Smooth muscle cell (in vitro differentiated cells): ENCODE data around the gene ENPP1. TPM values are rescaled to one million over a fixed set of nuclear protein-coding genes. Genes with fewer than 3 reads are reported as not detected.

ENCODE experiments used
- DNase-seq: peaks from one replicate; lab custom pipeline; 2025; ENCODE audit not compliant: unreplicated experiment; lab: John Stamatoyannopoulos, UW
- H2AFZ ChIP-seq: fragments of 200-600 bp; sonication (generic); 2 replicates; pipeline ENCODE4 v1.6.0; 2016; ENCODE audit warnings: antibody characterized with exemption, low read depth, mild to moderate bottlenecking
- H3F3A ChIP-seq: fragments of 200-600 bp; sonication (generic); 2 replicates; pipeline ENCODE4 v1.6.0; 2017; ENCODE audit warnings: antibody characterized with exemption, low read depth
- H3K27ac ChIP-seq: fragments of 200-600 bp; sonication (generic); 2 replicates; pipeline ENCODE4 v1.5.1; 2016; ENCODE audit warnings: low read depth, mild to moderate bottlenecking
- H3K27me3 ChIP-seq: fragments of 200-600 bp; sonication (generic); 2 replicates; pipeline ENCODE4 v1.6.1; 2016; ENCODE audit warnings: low read depth, mild to moderate bottlenecking
- H3K36me3 ChIP-seq: fragments of 200-600 bp; sonication (generic); 2 replicates; pipeline ENCODE4 v1.5.1; 2016; ENCODE audit warnings: low read depth
- H3K4me1 ChIP-seq: fragments of 200-600 bp; sonication (generic); 2 replicates; pipeline ENCODE4 v1.5.1; 2016; ENCODE audit warnings: low read depth
- H3K4me2 ChIP-seq: fragments of 200-600 bp; sonication (generic); 2 replicates; pipeline ENCODE4 v1.6.0; 2016; ENCODE audit warnings: mild to moderate bottlenecking
- H3K4me3 ChIP-seq: fragments of 200-600 bp; sonication (generic); 2 replicates; pipeline ENCODE4 v1.5.1; 2016; ENCODE audit warnings: mild to moderate bottlenecking
- H3K79me2 ChIP-seq: fragments of 200-600 bp; sonication (generic); 2 replicates; pipeline ENCODE4 v1.6.0; 2016; ENCODE audit warnings: low read depth, mild to moderate bottlenecking
- H3K9ac ChIP-seq: fragments of 200-600 bp; sonication (generic); 2 replicates; pipeline ENCODE4 v1.6.0; 2016; ENCODE audit warnings: low read depth
- H3K9me3 ChIP-seq: fragments of 200-600 bp; sonication (generic); replicated peaks from 2 replicates; pipeline ENCODE4 v1.5.1; 2016; ENCODE audit warnings: low read depth
- H4K20me1 ChIP-seq: fragments of 200-600 bp; sonication (generic); 2 replicates; pipeline ENCODE4 v1.6.0; 2016; ENCODE audit warnings: low read depth
- CTCF ChIP-seq: fragments of 200-600 bp; sonication (generic); IDR thresholded peaks from 2 replicates; pipeline ENCODE4 v1.5.1; 2017; ENCODE audit warnings: borderline replicate concordance, mild to moderate bottlenecking, antibody characterized with exemption; ENCODE audit not compliant: insufficient read depth, poor library complexity, severe bottlenecking
- WGBS: methylation state at CpG from one replicate; pipeline ENCODE4 v1.1.7; 2016; ENCODE audit warnings: low lambda C conversion rate; 5-methylcytosine and 5-hydroxymethylcytosine counted together
- polyA plus RNA-seq: library from polyadenylated mRNA; unstranded; fragments of >200 nt; fragmentation: Nextera tagmentation; extraction: Ambion mirVana; gene quantifications from 2 replicates; pipeline ENCODE4 v1.2.1, GENCODE V29; 2016
- total RNA-seq: library from RNA; depleted of rRNA; stranded (reverse); fragments of >200 nt; gene quantifications from 2 replicates; pipeline ENCODE4 v1.2.3, GENCODE V29; 2014

Gene ENPP1
- total and polyA plus RNA-seq, 2 experiments from 2014 or later = 329 to 433 TPM

GRCh38 chr6:131828080-131828479 is 20.3 kb downstream of the ENPP1 start:
- H3K9ac ChIP-seq = no peak overlapping the region
- no peaks in the 10 kb centered on the region for H3K9me3 ChIP-seq
- H3K36me3 ChIP-seq = no peaks in the 10 kb centered on the region
- no peak overlapping the region for H3K4me2 ChIP-seq
- 29% methylated on average over 7 of the region's 7 CpGs for whole genome bisulfite sequencing
- no peak for DNase-seq
- peaks cover 15% of the 10 kb centered on the region for H3F3A ChIP-seq
- no peak overlapping the region for H2AFZ ChIP-seq
- TF ChIP-seq CTCF = no peak
- peaks cover 95% of the 10 kb centered on the region for H4K20me1 ChIP-seq
- H3K27ac ChIP-seq = peak overlapping the region; percentile 39
- H3K4me1 ChIP-seq = no peaks in the 10 kb centered on the region
- no peaks in the 10 kb centered on the region for H3K27me3 ChIP-seq
- peaks cover 77% of the 10 kb centered on the region for H3K79me2 ChIP-seq
- H3K4me3 ChIP-seq = no peak overlapping the region

GRCh38 chr6:131828951-131829350 is 21.1 kb downstream of the ENPP1 start:
- no peak overlapping the region for H3K4me2 ChIP-seq
- no peak overlapping the region for H3K4me3 ChIP-seq
- H4K20me1 ChIP-seq = peaks cover 94% of the 10 kb centered on the region
- no peaks in the 10 kb centered on the region for H3K36me3 ChIP-seq
- 92% methylated on average over 2 of the region's 2 CpGs for WGBS
- H3K9me3 ChIP-seq = no peaks in the 10 kb centered on the region
- DNase-seq = no peak
- H3K27ac ChIP-seq = peak overlapping the region; percentile 39
- no peaks in the 10 kb centered on the region for H3K27me3 ChIP-seq
- peaks cover 19% of the 10 kb centered on the region for H3F3A ChIP-seq
- no peaks in the 10 kb centered on the region for H3K4me1 ChIP-seq
- H2AFZ ChIP-seq = no peak overlapping the region
- peaks cover 75% of the 10 kb centered on the region for H3K79me2 ChIP-seq
- H3K9ac ChIP-seq = no peak overlapping the region
- no peak for TF ChIP-seq CTCF

DNA sequence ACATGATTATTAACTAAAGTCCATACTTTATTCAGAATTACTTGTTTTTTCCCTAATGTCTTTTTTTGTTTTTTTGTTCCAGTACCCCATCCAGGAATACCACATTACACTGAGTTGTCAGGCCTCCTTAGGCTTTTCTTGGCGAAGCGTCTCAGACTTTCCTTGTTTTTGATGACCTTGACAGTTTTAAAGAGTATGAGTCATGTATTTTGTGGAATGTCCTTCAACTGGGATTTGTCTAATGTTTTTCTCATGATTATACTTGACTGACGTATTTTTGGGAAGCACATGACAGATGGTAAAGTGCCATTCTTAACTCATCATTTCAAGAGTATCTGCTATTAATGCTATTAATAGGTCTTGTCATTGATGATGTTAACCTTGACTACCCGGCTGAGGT is 23.6 kb downstream of the ENPP1 start:
- H4K20me1 ChIP-seq = peaks cover 95% of the 10 kb centered on the region
- no peak overlapping the region for H3K4me3 ChIP-seq
- H3K79me2 ChIP-seq = peaks cover 77% of the 10 kb centered on the region
- no peaks in the 10 kb centered on the region for H3K27me3 ChIP-seq
- H2AFZ ChIP-seq = no peak overlapping the region
- H3K4me2 ChIP-seq = peak overlapping the region; percentile 24
- no peaks in the 10 kb centered on the region for H3K36me3 ChIP-seq
- no peaks in the 10 kb centered on the region for H3K9me3 ChIP-seq
- TF ChIP-seq CTCF = no peak
- peaks cover 20% of the 10 kb centered on the region for H3F3A ChIP-seq
- no peak for DNase-seq
- peak overlapping the region; percentile 58 for H3K27ac ChIP-seq
- 18% methylated on average over 4 of the region's 4 CpGs for WGBS
- no peaks in the 10 kb centered on the region for H3K4me1 ChIP-seq
- H3K9ac ChIP-seq = no peak overlapping the region

- no peak overlapping the region for H3K4me3 ChIP-seq
- DNase-seq = no peak
- no peaks in the 10 kb centered on the region for H3K9me3 ChIP-seq
- peaks cover 95% of the 10 kb centered on the region for H4K20me1 ChIP-seq
- 81% methylated on average over 1 of the region's 1 CpG for WGBS
- TF ChIP-seq CTCF = no peak
- no peaks in the 10 kb centered on the region for H3K4me1 ChIP-seq
- no peak overlapping the region for H2AFZ ChIP-seq
- H3F3A ChIP-seq = peaks cover 20% of the 10 kb centered on the region
- no peaks in the 10 kb centered on the region for H3K27me3 ChIP-seq
- peak overlapping the region; percentile 39 for H3K9ac ChIP-seq
- H3K27ac ChIP-seq = peak overlapping the region; percentile 58
- no peaks in the 10 kb centered on the region for H3K36me3 ChIP-seq
- H3K79me2 ChIP-seq = peaks cover 79% of the 10 kb centered on the region
- no peak overlapping the region for H3K4me2 ChIP-seq
Observed at GRCh38 chr6:131831886-131832285, 24.1 kb downstream of the ENPP1 start.
